Measurements from ENCODE around the gene HMGCL.
A peak's percentile ranks its signal among the peaks of the same experiment; 100 is the strongest.
"Not testable (repeated sequence)": the region's sequence is repeated elsewhere in the genome, so short reads cannot be mapped to it uniquely, and the experiment has no call there.

The HMGCL gene

GRCh38 chr1:23825076-23825761, at the start of gene HMGCL:
HMGCL (minus strand) TSS chr1:23825429; CDS start chr1:23825415, 14 bp downstream.
- peak; percentile 94 for DNase-seq

DNA sequence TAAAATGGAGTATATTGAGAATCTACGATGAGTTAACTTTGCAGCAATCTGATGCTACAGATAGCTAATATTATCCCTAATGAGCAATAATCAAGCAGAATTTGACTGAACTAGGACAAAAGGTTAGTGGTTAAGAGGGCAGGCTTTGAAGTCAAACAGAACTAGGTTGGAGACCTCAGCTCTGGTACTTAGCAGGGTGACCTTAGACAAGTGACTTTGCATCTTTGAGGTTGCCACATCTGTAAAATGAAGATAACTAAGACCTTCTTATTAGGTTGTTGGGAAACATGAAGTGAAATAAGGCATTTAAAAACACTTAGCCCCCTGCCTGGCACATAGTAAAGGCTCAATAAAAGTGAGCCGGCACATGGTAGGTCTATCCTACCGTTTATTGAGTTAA, 47.2 kb upstream of the HMGCL start:
- DNase-seq = no peak

GRCh38 chr1:23869051-23869450, 43.8 kb upstream of the HMGCL start:
- DNase-seq = no peak

DNA sequence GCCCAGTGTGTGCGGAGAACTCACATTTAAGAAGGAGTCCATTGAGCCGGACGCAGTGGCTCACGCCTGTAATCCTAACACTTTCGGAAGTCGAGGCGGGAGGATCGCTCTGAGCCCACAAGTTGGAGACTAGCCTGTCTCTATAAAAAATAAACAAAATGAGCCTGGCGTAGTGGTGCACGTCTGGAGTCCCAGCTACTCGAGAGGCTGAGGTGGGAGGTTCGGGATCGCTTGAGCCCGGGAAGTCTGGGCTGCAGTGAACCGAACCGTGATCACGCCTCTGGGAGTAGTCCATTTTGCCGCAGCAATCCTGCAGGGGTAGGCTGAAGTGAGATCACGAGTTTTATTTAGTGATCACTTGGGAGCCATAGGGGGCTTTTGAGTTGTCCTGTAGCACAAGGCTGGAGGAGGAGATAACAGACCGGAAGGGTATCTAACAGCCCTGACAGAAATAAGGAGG, 43.4 kb upstream of the HMGCL start:
- DNase-seq = no peak

DNA sequence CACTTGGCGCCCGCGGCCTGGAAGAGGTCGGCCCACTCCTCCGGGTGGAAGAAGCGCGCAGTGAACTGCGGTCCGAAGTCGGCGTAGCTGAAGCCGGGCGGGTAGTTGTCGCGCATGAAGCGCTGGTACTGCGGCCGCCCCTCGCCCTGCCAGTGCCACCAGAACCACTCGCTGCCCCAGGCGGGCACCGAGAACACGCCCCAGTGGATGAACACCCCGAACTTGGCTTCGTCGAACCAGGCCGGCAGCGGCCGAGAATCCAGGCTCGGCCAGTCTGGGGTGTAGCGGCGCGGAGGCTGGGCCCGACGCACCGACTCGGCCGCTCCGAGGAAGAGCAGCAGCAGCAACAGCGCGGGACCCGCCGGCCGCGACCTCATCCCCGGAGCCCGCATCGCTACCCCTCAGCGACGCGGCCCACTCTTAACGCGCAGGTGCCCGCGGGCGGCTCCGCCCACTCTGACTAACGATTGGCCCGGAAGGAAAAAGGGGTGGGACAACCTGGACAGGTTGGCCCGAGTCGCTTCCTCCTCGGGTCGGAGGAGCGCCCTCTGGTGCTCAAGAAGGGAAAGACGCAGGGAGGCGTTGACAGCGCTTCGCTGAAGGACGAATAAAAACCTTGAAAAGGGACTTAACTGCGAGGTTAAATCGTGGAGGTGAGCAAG, 42.8 kb upstream of the HMGCL start, which contains the start of gene FUCA1:
Gene FUCA1, minus strand, starts transcription at position 396 of the 662 bp plus-strand sequence. Its CDS starts 4 bp downstream, at position 392.
- DNase-seq = peak; percentile 97

- DNase-seq = no peak
Observed at GRCh38 chr1:23867542-23867894, 42.3 kb upstream of the HMGCL start.

- no peak for DNase-seq
Observed at GRCh38 chr1:23865543-23865930, 40.3 kb upstream of the HMGCL start.

GRCh38 chr1:23864801-23865542, 39.7 kb upstream of the HMGCL start:
- no peak for DNase-seq

- no peak for DNase-seq
Observed at GRCh38 chr1:23862640-23863039, 37.4 kb upstream of the HMGCL start.

DNA sequence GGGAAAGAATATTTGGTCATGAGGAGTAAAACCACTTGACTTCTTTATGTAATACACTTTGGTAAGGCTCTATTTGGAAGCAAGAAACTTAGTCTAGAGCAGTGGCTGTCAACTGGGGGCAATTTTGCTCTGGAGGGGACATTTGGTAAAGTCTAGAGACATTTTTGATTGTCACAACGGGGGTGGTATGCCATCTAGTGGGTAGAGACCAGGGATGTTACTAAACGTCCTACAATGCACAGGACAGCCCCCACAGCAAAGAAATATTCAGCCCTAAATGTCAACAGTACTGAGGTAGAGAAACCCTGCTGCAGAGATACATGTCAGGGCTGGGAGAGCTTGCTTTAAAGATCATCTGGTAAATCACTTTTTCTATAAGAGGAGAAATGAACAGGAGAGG, 29.3 kb upstream of the HMGCL start:
- no peak for DNase-seq

- DNase-seq = not testable (repeated sequence)
Observed at GRCh38 chr1:23853124-23853523, 27.9 kb upstream of the HMGCL start.

DNA sequence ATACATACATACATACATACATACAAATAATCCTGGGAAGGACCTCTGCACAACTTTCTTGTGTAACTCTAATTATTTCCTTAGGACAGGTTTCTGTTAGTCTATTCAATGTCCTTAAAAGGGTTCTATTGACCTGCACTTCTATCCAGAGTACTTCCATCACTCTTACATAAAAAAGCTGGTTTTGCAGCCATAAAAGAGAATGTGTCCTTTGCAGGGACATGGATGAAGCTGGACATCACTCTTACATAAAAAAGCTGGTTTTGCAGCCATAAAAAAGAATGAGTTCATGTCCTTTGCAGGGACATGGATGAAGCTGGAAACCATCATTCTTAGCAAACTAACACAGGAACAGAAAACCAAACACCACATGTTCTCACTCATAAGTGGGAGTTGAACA, 26.2 kb upstream of the HMGCL start:
- not testable (repeated sequence) for DNase-seq

- no peak for DNase-seq
Observed at GRCh38 chr1:23848673-23849616, 23.7 kb upstream of the HMGCL start.

DNA sequence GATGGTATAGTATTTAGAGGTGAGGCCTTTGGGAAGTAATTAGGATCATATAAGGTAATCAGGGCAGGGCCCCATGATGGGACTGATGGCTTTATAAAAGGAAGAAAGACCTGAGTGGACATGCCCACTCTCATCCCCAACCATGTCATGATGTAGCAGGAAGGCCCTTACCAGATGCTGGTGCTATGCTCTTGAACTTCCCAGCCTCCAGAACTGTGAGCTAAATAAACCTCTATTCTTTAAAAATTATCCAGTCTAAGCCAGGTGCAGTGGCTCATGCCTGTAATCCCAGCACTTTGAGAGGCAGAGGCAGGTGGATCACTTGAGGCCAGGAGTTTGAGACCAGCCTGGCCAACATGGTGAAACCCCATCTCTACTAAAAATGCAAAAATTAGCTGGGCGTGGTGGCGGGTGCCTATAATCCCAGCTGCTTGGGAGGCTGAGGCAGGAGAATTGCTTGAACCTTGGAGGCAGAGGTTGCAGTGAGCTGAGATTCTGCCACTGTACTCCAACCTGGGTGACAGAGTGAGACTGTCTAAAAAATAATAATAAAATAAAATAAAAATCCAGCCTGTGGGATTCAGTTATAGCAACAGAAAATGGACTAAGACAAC, 22.4 kb upstream of the HMGCL start:
- not testable (repeated sequence) for DNase-seq

DNA sequence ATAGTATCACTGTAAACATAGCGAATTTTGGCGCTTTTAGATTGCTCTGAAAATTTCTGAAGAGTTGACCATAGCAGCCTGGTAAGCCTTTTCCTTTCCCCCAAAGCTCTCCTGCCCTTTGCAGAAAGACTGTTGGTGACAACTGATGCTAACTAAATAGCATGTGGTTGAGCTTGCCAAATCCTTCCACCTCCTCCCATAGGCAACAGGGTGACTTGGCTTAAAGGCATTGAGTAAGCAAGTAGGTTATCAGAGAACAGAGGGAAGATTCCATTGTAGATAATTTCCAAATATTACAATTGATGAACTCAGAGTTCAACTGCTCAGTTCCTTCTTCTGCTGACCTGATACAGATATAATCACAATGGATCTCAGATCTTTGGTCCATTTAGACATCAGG, 19.9 kb upstream of the HMGCL start:
- no peak for DNase-seq

GRCh38 chr1:23843644-23844043, 18.4 kb upstream of the HMGCL start:
- no peak for DNase-seq

DNA sequence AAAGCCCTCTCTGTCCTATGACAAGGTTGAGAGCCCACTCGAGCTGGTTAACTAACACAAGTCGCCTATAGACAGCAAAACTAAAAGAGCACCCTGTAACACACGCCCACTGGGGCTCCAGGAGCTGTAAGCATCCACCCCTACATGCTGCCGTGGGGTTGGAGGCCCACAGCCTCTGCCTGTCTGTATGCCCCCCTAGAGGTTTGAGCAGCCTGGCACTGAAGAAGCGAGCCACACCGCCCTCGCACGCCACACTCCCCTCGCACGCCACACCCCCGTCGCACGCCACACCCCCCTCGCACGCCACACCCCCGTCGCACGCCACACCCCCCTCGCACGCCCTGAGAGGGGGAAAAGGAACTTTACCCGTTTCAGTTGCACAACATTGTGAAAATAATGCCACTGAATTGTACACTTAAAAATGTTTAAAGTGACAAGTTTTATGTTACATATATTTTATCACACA, 13.2 kb upstream of the HMGCL start:
- DNase-seq = peak; percentile 32

- no peak for DNase-seq
Observed at GRCh38 chr1:23837908-23838307, 12.7 kb upstream of the HMGCL start.

DNA sequence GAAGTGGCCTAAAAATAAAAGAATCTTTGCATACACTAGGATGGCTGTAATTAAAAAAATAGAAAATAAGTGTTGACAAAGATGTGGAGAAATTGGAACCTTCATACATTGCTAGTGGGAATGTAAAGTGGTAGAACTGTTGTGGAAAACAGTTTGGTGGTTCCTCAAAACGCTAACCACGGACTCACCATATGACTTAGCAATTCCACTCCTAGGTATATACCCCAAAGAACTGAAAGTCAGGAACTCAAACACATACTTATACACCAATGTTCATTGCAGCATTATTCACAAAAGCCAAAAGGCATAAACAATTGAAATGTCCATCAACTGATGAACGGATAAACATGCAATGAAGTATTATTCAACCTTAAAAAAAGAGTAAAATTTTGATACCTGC, 10.8 kb upstream of the HMGCL start:
- no peak for DNase-seq

- not testable (repeated sequence) for DNase-seq
Observed at GRCh38 chr1:23834156-23834555, 8.9 kb upstream of the HMGCL start.

- DNase-seq = no peak
Observed at GRCh38 chr1:23827717-23828116, 2.5 kb upstream of the HMGCL start.

- DNase-seq = not testable (repeated sequence)
Observed at GRCh38 chr1:23826590-23826989, 1.4 kb upstream of the HMGCL start.
